Heart left ventricle (tissue), 11 donors: ENCODE measurements around the gene SCAMP5. TPM values are rescaled to one million over a fixed set of nuclear protein-coding genes. Genes with fewer than 3 reads are reported as not detected.

Experiments
- polyA plus RNA-seq, 2 donors: library from polyadenylated mRNA; stranded (reverse); fragments of 200-250 nt; gene quantifications; one replicate each; pipeline ENCODE4 v1.2.3, GENCODE V29; 2013
- total RNA-seq, 9 donors: library from RNA; depleted of rRNA in 2 of 9; stranded (reverse); fragments of >200 nt in 2 of 9; fragmentation: NEBNext Ultra II Directional in 3 of 9; extraction: Animal tissue kit (Norgen Biotek cat#: 25700) in 3 of 9; gene quantifications; one replicate each; pipeline versions ENCODE4 v1.1.0 to v1.2.4, GENCODE V29; 2016 to 2023
- donor health status: ischemic (EF 13 %, LVEDD 7.1; RV severe dilation, severe dysfunction).
- donor health status: healthy with polysubstance abuse.
- donor health status: DM: no; HTN: yes; CAD: no.
- donor health status: DM: no; HTN: no; CAD: no.
- donor health status: ischemic (EF 25% LVEDD 5.7; RV mildly dilated, moderate dysfunction).
- donor health status: healthy.
- donor health status: DM: yes; HTN: yes; CAD: no.
- donor health status: PGD.
- donor health status: nonischemic (EF 23%, LVEDD 6.1; RV moderate dilation, normal function).

The SCAMP5 gene
- total and polyA plus RNA-seq, 11 donors = 0.91 to 7.4 (median 4.2) TPM

Other genes with a start within 250 kb of the SCAMP5 start
- not detected for gene CYP1A2, start 246.7 kb upstream of the SCAMP5 start, total RNA-seq
- not detected for gene CYP1A2, start 246.7 kb upstream of the SCAMP5 start, polyA plus RNA-seq
- 10 to 100 TPM; 19.1 to 66.7 (median 28.4) TPM for gene CSK, start 213.5 kb upstream of the SCAMP5 start, total RNA-seq
- gene CSK, start 213.5 kb upstream of the SCAMP5 start, polyA plus RNA-seq = 10 to 100 TPM; 23.9 to 24.7 TPM
- gene LMAN1L, start 182.7 kb upstream of the SCAMP5 start, total RNA-seq = 10 to 100 TPM in 2 of 9 donors, 1 to 10 TPM in 5, under 1 TPM in 2; 0.19 to 16.3 (median 7.8) TPM
- 1 to 10 TPM in 1 of 2 donors, not detected in 1; 5.8 TPM for gene LMAN1L, start 182.7 kb upstream of the SCAMP5 start, polyA plus RNA-seq
- gene CPLX3, start 168.9 kb upstream of the SCAMP5 start, total RNA-seq = 1 to 10 TPM in 5 of 9 donors, under 1 TPM in 1, not detected in 3; 0.14 to 3.3 (median 2.0) TPM
- gene CPLX3, start 168.9 kb upstream of the SCAMP5 start, polyA plus RNA-seq = 1 to 10 TPM in 1 of 2 donors, under 1 TPM in 1; 0.06 to 1.5 TPM
- 10 to 100 TPM; 22.6 to 39.3 (median 29.5) TPM for gene ULK3, start 152.4 kb upstream of the SCAMP5 start, total RNA-seq
- gene ULK3, start 152.4 kb upstream of the SCAMP5 start, polyA plus RNA-seq = 10 to 100 TPM; 28.0 to 29.3 TPM
- gene SCAMP2, start 122.2 kb upstream of the SCAMP5 start, total RNA-seq = 10 to 100 TPM; 34.9 to 84.8 (median 46.0) TPM
- 10 to 100 TPM; 25.1 to 90.5 TPM for gene SCAMP2, start 122.2 kb upstream of the SCAMP5 start, polyA plus RNA-seq
- gene MPI, start 105.5 kb upstream of the SCAMP5 start, total RNA-seq = 10 to 100 TPM; 22.4 to 85.7 (median 59.3) TPM
- 10 to 100 TPM; 28.9 to 44.2 TPM for gene MPI, start 105.5 kb upstream of the SCAMP5 start, polyA plus RNA-seq
- gene FAM219B, start 88.7 kb upstream of the SCAMP5 start, total RNA-seq = 100 to 1,000 TPM in 3 of 9 donors, 10 to 100 TPM in 6; 37.0 to 110 (median 88.8) TPM
- gene FAM219B, start 88.7 kb upstream of the SCAMP5 start, polyA plus RNA-seq = 10 to 100 TPM; 31.3 to 39.0 TPM
- 1,000 to 10,000 TPM in 5 of 9 donors, 100 to 1,000 TPM in 4; 754 to 1,537 (median 1,120) TPM for gene COX5A, start 57.5 kb upstream of the SCAMP5 start, total RNA-seq
- 1,000 to 10,000 TPM; 1,480 to 2,918 TPM for gene COX5A, start 57.5 kb upstream of the SCAMP5 start, polyA plus RNA-seq
- gene RPP25, start 38.8 kb upstream of the SCAMP5 start, total RNA-seq = 1 to 10 TPM; 1.1 to 5.8 (median 2.1) TPM
- gene RPP25, start 38.8 kb upstream of the SCAMP5 start, polyA plus RNA-seq = 1 to 10 TPM; 1.6 to 4.0 TPM
- gene PPCDC, start 28.0 kb downstream of the SCAMP5 start, total RNA-seq = 10 to 100 TPM in 2 of 9 donors, 1 to 10 TPM in 7; 3.6 to 13.0 (median 4.9) TPM
- 1 to 10 TPM; 8.2 to 9.3 TPM for gene PPCDC, start 28.0 kb downstream of the SCAMP5 start, polyA plus RNA-seq
- gene C15orf39, start 206.3 kb downstream of the SCAMP5 start, total RNA-seq = 10 to 100 TPM in 8 of 9 donors, 1 to 10 TPM in 1; 10.0 to 26.1 (median 13.9) TPM
- gene C15orf39, start 206.3 kb downstream of the SCAMP5 start, polyA plus RNA-seq = 10 to 100 TPM in 1 of 2 donors, 1 to 10 TPM in 1; 6.5 to 11.9 TPM